GM18909 (cell line): ENCODE results near the gene GARIN6.
"Not testable (repeated sequence)": the region's sequence is repeated elsewhere in the genome, so short reads cannot be mapped to it uniquely, and the experiment has no call there.

ENCODE experiments used
- ATAC-seq: cut with Tn5 transposase; IDR thresholded peaks from one replicate; pipeline ENCODE4 v1.9.1; 2021; ENCODE audit warnings: mild to moderate bottlenecking; ENCODE audit not compliant: unreplicated experiment, poor library complexity

Gene GARIN6

GRCh38 chr12:99647453-99647852 lies at the start of gene GARIN6:
GARIN6 (plus strand) TSS chr12:99647753; CDS start chr12:99648175, 422 bp downstream.
- ATAC-seq, result no peak

- no peak for ATAC-seq
These were observed 48.8 kb upstream of the GARIN6 start for GRCh38 chr12:99598785-99599184.

- ATAC-seq, result peak; percentile 98
These were observed 47.2 kb upstream of the GARIN6 start for GRCh38 chr12:99600388-99600787.

GRCh38 chr12:99609455-99610181 lies 37.9 kb upstream of the GARIN6 start:
- ATAC-seq, result no peak

- no peak for ATAC-seq
These were observed 36.4 kb upstream of the GARIN6 start for GRCh38 chr12:99611117-99611516.

GRCh38 chr12:99611599-99611998 lies 36.0 kb upstream of the GARIN6 start:
- ATAC-seq, result no peak

GRCh38 chr12:99618657-99619056 lies 28.9 kb upstream of the GARIN6 start:
- peak; percentile 12 for ATAC-seq

- peak; percentile 94 for ATAC-seq
These were observed 28.0 kb upstream of the GARIN6 start for GRCh38 chr12:99619389-99620158.

GRCh38 chr12:99620159-99620479 lies 27.4 kb upstream of the GARIN6 start:
- no peak for ATAC-seq

- ATAC-seq, result not testable (repeated sequence)
These were observed 23.0 kb upstream of the GARIN6 start for GRCh38 chr12:99624591-99624990.

- ATAC-seq, result no peak
These were observed 20.1 kb upstream of the GARIN6 start for GRCh38 chr12:99627459-99627858.

GRCh38 chr12:99644629-99645028 lies 2.9 kb upstream of the GARIN6 start:
- ATAC-seq, result no peak

GRCh38 chr12:99648183-99648582 lies 630 bp downstream of the GARIN6 start:
- ATAC-seq, result no peak

- no peak for ATAC-seq
These were observed 2.0 kb downstream of the GARIN6 start for GRCh38 chr12:99649551-99649950.

- no peak for ATAC-seq
These were observed 11.3 kb downstream of the GARIN6 start for GRCh38 chr12:99658671-99659349.

GRCh38 chr12:99670635-99671034 lies 23.1 kb downstream of the GARIN6 start:
- ATAC-seq, result no peak

GRCh38 chr12:99680276-99680675 lies 32.7 kb downstream of the GARIN6 start:
- no peak for ATAC-seq

GRCh38 chr12:99686142-99686541 lies 38.6 kb downstream of the GARIN6 start:
- ATAC-seq, result no peak

- ATAC-seq, result no peak
These were observed 47.5 kb downstream of the GARIN6 start for GRCh38 chr12:99695050-99695449.
